Smooth muscle cell (in vitro differentiated cells): ENCODE results near the gene GSTP1. TPM values are rescaled to one million over a fixed set of nuclear protein-coding genes. Genes with fewer than 3 reads are reported as not detected.
A peak's percentile ranks its signal among the peaks of the same experiment; 100 is the strongest.

Experiments
- DNase-seq: peaks from one replicate; lab custom pipeline; 2025; ENCODE audit not compliant: unreplicated experiment; lab: John Stamatoyannopoulos, UW
- H2AFZ ChIP-seq: fragments of 200-600 bp; sonication (generic); 2 replicates; pipeline ENCODE4 v1.6.0; 2016; ENCODE audit warnings: antibody characterized with exemption, low read depth, mild to moderate bottlenecking
- H3F3A ChIP-seq: fragments of 200-600 bp; sonication (generic); 2 replicates; pipeline ENCODE4 v1.6.0; 2017; ENCODE audit warnings: antibody characterized with exemption, low read depth
- H3K27ac ChIP-seq: fragments of 200-600 bp; sonication (generic); 2 replicates; pipeline ENCODE4 v1.5.1; 2016; ENCODE audit warnings: low read depth, mild to moderate bottlenecking
- H3K27me3 ChIP-seq: fragments of 200-600 bp; sonication (generic); 2 replicates; pipeline ENCODE4 v1.6.1; 2016; ENCODE audit warnings: low read depth, mild to moderate bottlenecking
- H3K36me3 ChIP-seq: fragments of 200-600 bp; sonication (generic); 2 replicates; pipeline ENCODE4 v1.5.1; 2016; ENCODE audit warnings: low read depth
- H3K4me1 ChIP-seq: fragments of 200-600 bp; sonication (generic); 2 replicates; pipeline ENCODE4 v1.5.1; 2016; ENCODE audit warnings: low read depth
- H3K4me2 ChIP-seq: fragments of 200-600 bp; sonication (generic); 2 replicates; pipeline ENCODE4 v1.6.0; 2016; ENCODE audit warnings: mild to moderate bottlenecking
- H3K4me3 ChIP-seq: fragments of 200-600 bp; sonication (generic); 2 replicates; pipeline ENCODE4 v1.5.1; 2016; ENCODE audit warnings: mild to moderate bottlenecking
- H3K79me2 ChIP-seq: fragments of 200-600 bp; sonication (generic); 2 replicates; pipeline ENCODE4 v1.6.0; 2016; ENCODE audit warnings: low read depth, mild to moderate bottlenecking
- H3K9ac ChIP-seq: fragments of 200-600 bp; sonication (generic); 2 replicates; pipeline ENCODE4 v1.6.0; 2016; ENCODE audit warnings: low read depth
- H3K9me3 ChIP-seq: fragments of 200-600 bp; sonication (generic); replicated peaks from 2 replicates; pipeline ENCODE4 v1.5.1; 2016; ENCODE audit warnings: low read depth
- H4K20me1 ChIP-seq: fragments of 200-600 bp; sonication (generic); 2 replicates; pipeline ENCODE4 v1.6.0; 2016; ENCODE audit warnings: low read depth
- CTCF ChIP-seq: fragments of 200-600 bp; sonication (generic); IDR thresholded peaks from 2 replicates; pipeline ENCODE4 v1.5.1; 2017; ENCODE audit warnings: borderline replicate concordance, mild to moderate bottlenecking, antibody characterized with exemption; ENCODE audit not compliant: insufficient read depth, poor library complexity, severe bottlenecking
- WGBS: methylation state at CpG from one replicate; pipeline ENCODE4 v1.1.7; 2016; ENCODE audit warnings: low lambda C conversion rate; 5-methylcytosine and 5-hydroxymethylcytosine counted together
- polyA plus RNA-seq: library from polyadenylated mRNA; unstranded; fragments of >200 nt; fragmentation: Nextera tagmentation; extraction: Ambion mirVana; gene quantifications from 2 replicates; pipeline ENCODE4 v1.2.1, GENCODE V29; 2016
- total RNA-seq: library from RNA; depleted of rRNA; stranded (reverse); fragments of >200 nt; gene quantifications from 2 replicates; pipeline ENCODE4 v1.2.3, GENCODE V29; 2014

GSTP1 gene
- total and polyA plus RNA-seq, 2 experiments from 2014 or later = 874 to 1,489 TPM

GRCh38 chr11:67556244-67556643 lies 27.4 kb upstream of the GSTP1 start:
- Histone ChIP-seq H3K4me3 (no peak overlapping the region), H3F3A (no peaks in the 10 kb centered on the region), H3K27me3 (no peaks in the 10 kb centered on the region), H3K4me1 (no peaks in the 10 kb centered on the region), H3K4me2 (no peak overlapping the region), H3K27ac (no peak overlapping the region), H3K9me3 (no peaks in the 10 kb centered on the region), H2AFZ (no peak overlapping the region), H3K9ac (no peak overlapping the region), H4K20me1 (no peaks in the 10 kb centered on the region), H3K79me2 (no peaks in the 10 kb centered on the region), H3K36me3 (no peaks in the 10 kb centered on the region)
- WGBS = 88% methylated on average over 3 of the region's 3 CpGs
- no peak for TF ChIP-seq CTCF
- DNase-seq = no peak

- no peaks in the 10 kb centered on the region for H3K27me3 ChIP-seq
- no peak overlapping the region for H3K4me2 ChIP-seq
- no peak for DNase-seq
- H3K4me3 ChIP-seq = no peak overlapping the region
- H4K20me1 ChIP-seq = no peaks in the 10 kb centered on the region
- H3K9me3 ChIP-seq = no peaks in the 10 kb centered on the region
- H3K9ac ChIP-seq = no peak overlapping the region
- H3F3A ChIP-seq = peaks cover 5% of the 10 kb centered on the region
- 93% methylated on average over 19 of the region's 19 CpGs for WGBS
- no peak overlapping the region for H3K27ac ChIP-seq
- no peaks in the 10 kb centered on the region for H3K36me3 ChIP-seq
- no peak for TF ChIP-seq CTCF
- H2AFZ ChIP-seq = no peak overlapping the region
- no peaks in the 10 kb centered on the region for H3K79me2 ChIP-seq
- H3K4me1 ChIP-seq = peaks cover 6% of the 10 kb centered on the region
These were observed 25.4 kb upstream of the GSTP1 start for GRCh38 chr11:67558084-67558772.

- 82% methylated on average over 10 of the region's 10 CpGs for WGBS
- Histone ChIP-seq H3K4me1 (peaks cover 12% of the 10 kb centered on the region), H3K27me3 (no peaks in the 10 kb centered on the region), H3K4me3 (no peak overlapping the region), H2AFZ (peak overlapping the region; percentile 34), H3K4me2 (no peak overlapping the region), H4K20me1 (no peaks in the 10 kb centered on the region), H3K36me3 (no peaks in the 10 kb centered on the region), H3F3A (peaks cover 7% of the 10 kb centered on the region), H3K27ac (peak overlapping the region; percentile 98), H3K79me2 (no peaks in the 10 kb centered on the region), H3K9me3 (no peaks in the 10 kb centered on the region), H3K9ac (peak overlapping the region; percentile 95)
- no peak for TF ChIP-seq CTCF
- no peak for DNase-seq
These were observed 21.5 kb upstream of the GSTP1 start for GRCh38 chr11:67561971-67562619.
